Heart right ventricle (tissue), 16 donors: Measurements from ENCODE around the gene TEX29. TPM values are rescaled to one million over a fixed set of nuclear protein-coding genes. Genes with fewer than 3 reads are reported as not detected.

ENCODE experiments used
- ATAC-seq, 8 donors: fragments of 200-7000 bp; cut with Tn5 transposase; one replicate each; pipeline ENCODE4 v1.9.1; 2020; ENCODE audit warnings: mild to moderate bottlenecking in 8 of 8, moderate library complexity in 8 of 8, moderate number of reproducible peaks in 1 of 8
- DNase-seq, 2 donors: peaks; one replicate each; pipeline ENCODE4 v3.0.0-alpha.2; 2020
- H3K27ac ChIP-seq, 10 donors: fragments of 200-600 bp; sonication (generic) in 2 of 10; one replicate each; pipeline versions ENCODE4 v1.5.0 to v1.8.0; 2020 to 2022; ENCODE audit warnings: mild to moderate bottlenecking in 3 of 10
- H3K27me3 ChIP-seq, 7 donors: fragments of 200-600 bp; one replicate each; pipeline ENCODE4 v1.8.0; 2021 to 2022; ENCODE audit warnings: mild to moderate bottlenecking in 2 of 7
- H3K36me3 ChIP-seq, 9 donors: fragments of 200-600 bp; sonication (generic) in 1 of 9; one replicate each; pipeline versions ENCODE4 v1.5.0 to v1.8.0; 2020 to 2022; ENCODE audit warnings: mild to moderate bottlenecking in 2 of 9
- H3K4me1 ChIP-seq, 9 donors: fragments of 200-600 bp; sonication (generic) in 1 of 9; one replicate each; pipeline versions ENCODE4 v1.5.0 to v1.8.0; 2020 to 2022; ENCODE audit warnings: mild to moderate bottlenecking in 4 of 9
- H3K4me3 ChIP-seq, 10 donors: fragments of 200-600 bp; sonication (generic) in 2 of 10; one replicate each; pipeline versions ENCODE4 v1.5.0 to v1.8.0; 2020 to 2022; ENCODE audit warnings: mild to moderate bottlenecking in 7 of 10, moderate library complexity in 2 of 10
- H3K9me3 ChIP-seq, 11 donors: fragments of 200-600 bp in 10 of 11; sonication (generic) in 2 of 11; one replicate each; pipeline versions ENCODE4 v1.5.0 to v1.8.0; 2013 to 2022; ENCODE audit warnings: mild to moderate bottlenecking in 2 of 11, control low read depth in 1 of 11, moderate library complexity in 1 of 11
- CTCF ChIP-seq, 9 donors: fragments of 200-600 bp; sonication (generic) in 2 of 9; IDR thresholded peaks; one replicate each; pipeline versions ENCODE4 v1.5.0 to v1.8.0; 2021 to 2022; ENCODE audit warnings: antibody characterized with exemption in 9 of 9, mild to moderate bottlenecking in 5 of 9, moderate library complexity in 1 of 9
- WGBS, 2 donors: extraction: QIAGEN DNeasy Blood & Tissue Kit; methylation state at CpG; one replicate each; pipeline ENCODE4 v1.1.7; 2013; ENCODE audit warnings: inconsistent platforms in 1 of 2; 5-methylcytosine and 5-hydroxymethylcytosine counted together
- intact Hi-C, 10 donors: fragments of 100-400 bp; cut with DNase I; formaldehyde crosslinking; loops; one replicate each; pipeline versions ENCODE4 v1.11.1 to v1.14.2; 2022
- polyA plus RNA-seq, 2 donors: library from polyadenylated mRNA; stranded (reverse); fragments of 200-250 nt; gene quantifications; one replicate each; pipeline ENCODE4 v1.2.3, GENCODE V29; 2013
- total RNA-seq, 10 donors: library from RNA; stranded (reverse); fragmentation: NEBNext Ultra II Directional in 3 of 10; extraction: Animal tissue kit (Norgen Biotek cat#: 25700) in 3 of 10; gene quantifications; one replicate each; pipeline versions ENCODE4 v1.2.1 to v1.2.4, GENCODE V29; 2021 to 2023
- donor health status: Arrhythmogenic right ventricular cardiomyopathy.
- donor health status: ischemic (EF 13 %, LVEDD 7.1; RV severe dilation, severe dysfunction).
- donor health status: healthy with polysubstance abuse.
- donor health status: DM: no; HTN: yes; CAD: no.
- donor health status: DM: no; HTN: no; CAD: no.
- donor health status: ischemic (EF 25% LVEDD 6.9; RV normal size, moderate dysfunction).
- donor health status: ischemic (EF 25% LVEDD 5.7; RV mildly dilated, moderate dysfunction).
- donor health status: healthy.
- donor health status: DM: yes; HTN: yes; CAD: no.
- donor health status: Ischemic cardiomyopathy.
- donor health status: ischemic (EF 35%, LVEDD 5.7; RV mildly dilated, moderate dysfunction).
- donor health status: nonischemic (EF 11% LVEDD 7.7; RV severe dilation, severe dysfunction).
- donor health status: DM: yes; HTN: yes; CAD: no.
- donor health status: PGD.
- donor health status: ischemic (EF 29% LVEDD 5.4; RV normal size, mild dysfunction).
- donor health status: nonischemic (EF 23%, LVEDD 6.1; RV moderate dilation, normal function).

TEX29 gene
- total and polyA plus RNA-seq, 12 donors = 0.22 to 1.1 (median 0.42) TPM; not detected in 6

- 91 to 96% methylated on average over 7 of the region's 7 CpGs for WGBS, 2 donors
- peaks cover 0 to 97% (median 72%) of the 10 kb centered on the region in 9 donors for H3K36me3 ChIP-seq
- intact Hi-C loops = loop anchor here in 1 of 10 donors (10.0 kb wide), 1 partner anchor 62 kb away; no protein-coding TSS in a partner anchor
- H3K4me3 ChIP-seq = no peak overlapping the region
- ATAC-seq (no peak), DNase-seq (no peak)
- no peak for TF ChIP-seq CTCF (IDR thresholded peaks at IDR 0.05)
- H3K27ac ChIP-seq = no peak overlapping the region
- no peaks in the 10 kb centered on the region for H3K9me3 ChIP-seq
- H3K27me3 ChIP-seq = no peaks in the 10 kb centered on the region
- H3K4me1 ChIP-seq = peaks cover 10 to 29% (median 17%) of the 10 kb centered on the region in 9 donors
These were observed 33.7 kb upstream of the TEX29 start for GRCh38 chr13:111286749-111287148.

- Histone ChIP-seq H3K27ac (no peak overlapping the region), H3K27me3 (no peaks in the 10 kb centered on the region), H3K9me3 (no peaks in the 10 kb centered on the region), H3K4me1 (peaks cover 6 to 24% (median 13%) of the 10 kb centered on the region in 9 donors), H3K4me3 (no peak overlapping the region), H3K36me3 (peaks cover 0 to 100% (median 75%) of the 10 kb centered on the region in 9 donors)
- TF ChIP-seq CTCF (IDR thresholded peaks at IDR 0.05) = no peak
- 96% methylated on average over 8 of the region's 8 CpGs for WGBS, 2 donors
- intact Hi-C loops = loop anchor here in 1 of 10 donors (10.0 kb wide), 1 partner anchor 62 kb away; no protein-coding TSS in a partner anchor
- DNase-seq = no peak
- no peak for ATAC-seq
These were observed 33.2 kb upstream of the TEX29 start for GRCh38 chr13:111287201-111287600.

- TF ChIP-seq CTCF (IDR thresholded peaks at IDR 0.05) = no peak
- intact Hi-C loops = loop anchor here in 1 of 10 donors (10.0 kb wide), 1 partner anchor 63 kb away; no protein-coding TSS in a partner anchor
- peaks cover 0 to 100% (median 85%) of the 10 kb centered on the region in 9 donors for H3K36me3 ChIP-seq
- no peaks in the 10 kb centered on the region for H3K9me3 ChIP-seq
- WGBS, 2 donors = 92 to 93% methylated on average over 7 of the region's 7 CpGs
- H3K4me3 ChIP-seq = no peak overlapping the region
- no peak for ATAC-seq
- H3K4me1 ChIP-seq = peaks cover 0 to 13% (median 2%) of the 10 kb centered on the region in 9 donors
- no peak overlapping the region for H3K27ac ChIP-seq
- H3K27me3 ChIP-seq = no peaks in the 10 kb centered on the region
- DNase-seq = no peak
These were observed 32.2 kb upstream of the TEX29 start for GRCh38 chr13:111288276-111288675.

- Histone ChIP-seq H3K27ac (no peak overlapping the region), H3K4me1 (peaks cover 0 to 5% (median 0%) of the 10 kb centered on the region in 9 donors), H3K9me3 (no peaks in the 10 kb centered on the region), H3K36me3 (peaks cover 0 to 100% (median 84%) of the 10 kb centered on the region in 9 donors), H3K4me3 (no peak overlapping the region), H3K27me3 (no peaks in the 10 kb centered on the region)
- ATAC-seq (no peak), DNase-seq (no peak)
- intact Hi-C loops = loop anchor here in 1 of 10 donors (10.0 kb wide), 1 partner anchor 64 kb away; no protein-coding TSS in a partner anchor
- no peak for TF ChIP-seq CTCF (IDR thresholded peaks at IDR 0.05)
- 89 to 91% methylated on average over 11 of the region's 11 CpGs for WGBS, 2 donors
These were observed 31.2 kb upstream of the TEX29 start for GRCh38 chr13:111289251-111289650.
